NT2/D1 (cell line): ENCODE data around the gene TP53I13.

Experiments
- DNase-seq: peaks from one replicate; pipeline ENCODE4 v3.0.0-alpha.2; 2011; ENCODE audit warnings: low read depth, low spot score
- H3K27me3 ChIP-seq: 2 replicates; pipeline ENCODE4 v1.6.0; 2011; ENCODE audit warnings: mild to moderate bottlenecking; ENCODE audit not compliant: insufficient read length, insufficient read depth
- H3K36me3 ChIP-seq: 2 replicates; pipeline ENCODE4 v1.6.1; 2011; ENCODE audit warnings: mild to moderate bottlenecking, low read length, mixed read lengths; ENCODE audit not compliant: insufficient read depth, insufficient read length
- H3K4me1 ChIP-seq: 2 replicates; pipeline ENCODE4 v1.5.1; 2011; ENCODE audit not compliant: insufficient read depth, insufficient read length
- H3K4me3 ChIP-seq: 2 replicates; pipeline ENCODE4 v1.5.1; 2011; ENCODE audit warnings: low read depth; ENCODE audit not compliant: insufficient read length
- H3K9ac ChIP-seq: 2 replicates; pipeline ENCODE4 v1.6.0; 2011; ENCODE audit warnings: low read depth; ENCODE audit not compliant: insufficient read length
- H3K9me3 ChIP-seq: 2 replicates; pipeline ENCODE4 v1.5.1; 2011; ENCODE audit warnings: mild to moderate bottlenecking, low read length; ENCODE audit not compliant: insufficient read depth
- SUZ12 ChIP-seq: IDR thresholded peaks from 2 replicates; pipeline ENCODE4 v1.6.1; 2011; ENCODE audit not compliant: insufficient read length, insufficient read depth; ENCODE audit errors: extremely low read depth
- YY1 ChIP-seq: IDR thresholded peaks from 2 replicates; pipeline ENCODE4 v1.6.1; 2011; ENCODE audit not compliant: insufficient read length, insufficient read depth
- ZNF274 ChIP-seq: IDR thresholded peaks from 2 replicates; pipeline ENCODE4 v1.6.1; 2011; ENCODE audit warnings: mild to moderate bottlenecking, low read depth, low read length

The TP53I13 gene

DNA sequence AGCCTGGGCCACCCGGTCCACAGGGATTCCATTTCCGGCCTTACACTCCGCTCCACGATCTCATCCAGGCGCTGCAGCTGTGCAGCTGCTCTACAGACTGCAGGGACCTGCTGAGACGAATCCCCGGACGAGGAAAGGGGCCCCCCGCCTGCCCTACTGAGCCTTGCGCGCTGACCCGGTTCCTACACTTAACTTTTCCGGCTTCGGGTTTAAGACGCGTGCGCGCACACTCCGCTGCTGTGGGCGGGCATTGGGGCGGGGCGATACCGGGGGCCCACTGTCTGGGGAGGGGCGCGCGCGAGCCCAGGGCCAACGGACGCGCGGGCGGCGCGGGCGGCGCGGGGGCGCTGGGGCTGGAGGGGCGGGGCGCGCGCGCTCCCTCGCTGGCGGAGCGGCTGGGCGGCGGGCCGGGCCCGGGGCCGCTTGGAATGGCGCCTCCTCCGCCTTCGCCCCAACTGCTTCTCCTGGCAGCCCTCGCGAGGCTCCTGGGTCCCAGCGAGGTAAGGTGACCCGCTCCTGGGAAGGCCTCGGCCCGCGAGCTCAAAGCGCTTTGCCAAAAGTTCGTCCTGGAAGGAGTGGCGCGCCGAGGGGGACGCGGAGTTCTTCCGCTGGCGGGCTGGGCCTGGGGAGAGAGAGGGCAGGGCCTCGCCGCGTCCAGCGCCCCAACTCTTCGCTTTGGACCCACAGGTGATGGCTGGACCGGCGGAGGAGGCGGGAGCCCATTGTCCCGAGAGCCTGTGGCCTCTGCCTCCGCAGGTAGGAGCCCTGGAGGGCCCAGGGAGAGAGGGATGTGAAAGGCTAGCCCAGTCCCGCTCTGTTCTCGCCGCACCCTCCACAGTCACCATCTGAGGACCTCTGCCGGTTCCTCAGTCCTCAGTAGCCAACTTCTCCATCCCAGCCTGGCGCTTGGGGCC, at the start of gene TP53I13:
TSS of gene TP53I13 (plus strand) at position 371 of the 914 bp plus-strand sequence. CDS start at position 429, 58 bp downstream.
- Histone ChIP-seq H3K4me1 (no peaks in the 10 kb centered on the region), H3K9ac (peak within 1 kb of the TSS; percentile 89), H3K36me3 (peaks cover 16% of the 10 kb centered on the region), H3K27me3 (peaks cover 21% of the 10 kb centered on the region), H3K4me3 (peak within 1 kb of the TSS; percentile 73), H3K9me3 (no peaks in the 10 kb centered on the region)
- TF ChIP-seq SUZ12 (no peak), YY1 (no peak), ZNF274 (no peak)
- DNase-seq = no peak

GRCh38 chr17:29524692-29525091, 43.8 kb upstream of the TP53I13 start:
- H3K9ac ChIP-seq = no peak overlapping the region
- H3K4me3 ChIP-seq = no peak overlapping the region
- no peaks in the 10 kb centered on the region for H3K4me1 ChIP-seq
- no peaks in the 10 kb centered on the region for H3K27me3 ChIP-seq
- TF ChIP-seq ZNF274 (no peak), SUZ12 (no peak), YY1 (no peak)
- H3K9me3 ChIP-seq = no peaks in the 10 kb centered on the region
- DNase-seq = no peak
- peaks cover 19% of the 10 kb centered on the region for H3K36me3 ChIP-seq

- H3K36me3 ChIP-seq = peaks cover 27% of the 10 kb centered on the region
- TF ChIP-seq SUZ12 = no peak
- TF ChIP-seq YY1 = no peak
- TF ChIP-seq ZNF274 = no peak
- H3K27me3 ChIP-seq = no peaks in the 10 kb centered on the region
- H3K9ac ChIP-seq = no peak overlapping the region
- no peak overlapping the region for H3K4me3 ChIP-seq
- H3K4me1 ChIP-seq = no peaks in the 10 kb centered on the region
- DNase-seq = no peak
- no peaks in the 10 kb centered on the region for H3K9me3 ChIP-seq
Measured at GRCh38 chr17:29526322-29526721, 42.2 kb upstream of the TP53I13 start.

- H3K4me1 ChIP-seq = no peaks in the 10 kb centered on the region
- peaks cover 32% of the 10 kb centered on the region for H3K36me3 ChIP-seq
- H3K9ac ChIP-seq = no peak overlapping the region
- no peaks in the 10 kb centered on the region for H3K27me3 ChIP-seq
- H3K4me3 ChIP-seq = no peak overlapping the region
- DNase-seq = no peak
- no peak for TF ChIP-seq YY1
- no peak for TF ChIP-seq SUZ12
- TF ChIP-seq ZNF274 = no peak
- no peaks in the 10 kb centered on the region; the same call in 1 of the 2 replicates for H3K9me3 ChIP-seq
Measured at GRCh38 chr17:29533976-29534375, 34.5 kb upstream of the TP53I13 start.

DNA sequence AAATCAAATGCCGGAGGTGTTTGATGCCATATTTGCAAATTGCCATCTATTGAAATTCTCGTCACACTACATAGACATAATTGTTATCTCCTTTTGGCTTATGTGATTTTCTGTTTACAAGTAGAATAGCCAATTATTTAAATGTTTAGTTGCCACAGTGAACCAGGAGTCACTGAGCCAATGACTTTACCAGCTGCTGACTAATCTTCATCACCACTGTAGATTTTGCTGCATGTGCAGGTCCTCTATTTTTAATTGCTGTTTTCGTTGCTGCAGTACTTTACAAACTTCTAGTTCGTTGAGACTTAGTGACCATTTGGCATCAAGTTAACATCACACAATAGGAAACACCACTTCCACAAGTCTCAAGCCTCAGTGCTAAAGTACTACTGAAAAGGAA, 24.4 kb upstream of the TP53I13 start:
- TF ChIP-seq ZNF274 (no peak), YY1 (no peak), SUZ12 (no peak)
- H3K4me3 ChIP-seq = no peak overlapping the region
- H3K27me3 ChIP-seq = no peaks in the 10 kb centered on the region
- DNase-seq = no peak
- no peak overlapping the region for H3K9ac ChIP-seq
- H3K4me1 ChIP-seq = no peaks in the 10 kb centered on the region
- H3K9me3 ChIP-seq = no peaks in the 10 kb centered on the region
- H3K36me3 ChIP-seq = peaks cover 25% of the 10 kb centered on the region

DNA sequence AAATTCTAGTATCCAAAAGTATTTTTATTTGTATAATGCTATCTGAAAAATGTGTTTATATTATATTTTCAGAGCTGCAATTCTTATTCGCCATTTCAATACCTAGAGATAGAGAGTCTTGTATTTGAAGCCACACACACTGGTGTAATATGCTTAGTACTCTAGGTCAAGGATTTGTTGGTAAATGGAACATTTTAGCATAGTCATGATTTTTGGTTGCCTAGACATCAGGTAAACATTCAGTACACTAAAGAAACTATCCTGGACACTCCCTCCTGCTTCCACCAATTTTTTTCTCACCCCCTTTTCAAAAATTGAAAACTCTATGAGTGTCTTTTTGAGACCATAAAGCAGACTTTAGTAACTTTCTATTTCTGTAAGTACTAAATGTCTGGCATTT, 22.4 kb upstream of the TP53I13 start:
- DNase-seq = no peak
- no peaks in the 10 kb centered on the region for H3K9me3 ChIP-seq
- H3K4me3 ChIP-seq = no peak overlapping the region
- TF ChIP-seq SUZ12 = no peak
- TF ChIP-seq ZNF274 = no peak
- TF ChIP-seq YY1 = no peak
- peaks cover 25% of the 10 kb centered on the region for H3K36me3 ChIP-seq
- H3K27me3 ChIP-seq = no peaks in the 10 kb centered on the region
- no peak overlapping the region for H3K9ac ChIP-seq
- H3K4me1 ChIP-seq = no peaks in the 10 kb centered on the region

- Histone ChIP-seq H3K4me1 (no peaks in the 10 kb centered on the region), H3K9ac (no peak overlapping the region), H3K4me3 (no peak overlapping the region), H3K36me3 (peaks cover 19% of the 10 kb centered on the region), H3K27me3 (no peaks in the 10 kb centered on the region), H3K9me3 (no peaks in the 10 kb centered on the region)
- TF ChIP-seq SUZ12 = no peak
- DNase-seq = no peak
Measured at GRCh38 chr17:29546830-29547229, 21.7 kb upstream of the TP53I13 start.
